Prostate gland (tissue), 2 donors: ENCODE data around the gene PDE4D. TPM values are rescaled to one million over a fixed set of nuclear protein-coding genes. Genes with fewer than 3 reads are reported as not detected.

ENCODE experiments used
- DNase-seq: peaks from one replicate; pipeline ENCODE4 v3.0.0-alpha.2; 2019; ENCODE audit warnings: low spot score
- H3K27ac ChIP-seq, 2 donors: fragments of 200-600 bp; sonication (generic); 2 replicates each; pipeline ENCODE4 v1.5.1; 2017 to 2019
- H3K27me3 ChIP-seq: fragments of 200-600 bp; sonication (generic); replicated peaks from 2 replicates; pipeline ENCODE4 v1.5.1; 2019; ENCODE audit not compliant: insufficient read depth
- H3K36me3 ChIP-seq, 2 donors: fragments of 200-600 bp; sonication (generic); 1 replicate in 1 of 2; 2 replicates in 1 of 2; pipeline versions ENCODE4 v1.5.1 to v1.8.1; 2017 to 2019
- H3K4me1 ChIP-seq: fragments of 200-600 bp; sonication (generic); replicated peaks from 2 replicates; pipeline ENCODE4 v1.5.1; 2019
- H3K4me3 ChIP-seq, 2 donors: fragments of 200-600 bp; sonication (generic); 2 replicates each; pipeline ENCODE4 v1.5.1; 2017 to 2019
- H3K9me3 ChIP-seq: fragments of 200-600 bp; sonication (generic); 2 replicates; pipeline ENCODE4 v1.5.1; 2017
- POLR2A ChIP-seq: fragments of 450-650 bp; IDR thresholded peaks from one replicate; pipeline ENCODE4 v1.6.1; 2016; ENCODE audit warnings: antibody characterized with exemption, mild to moderate bottlenecking
- POLR2AphosphoS5 ChIP-seq: sonication (generic); formaldehyde crosslinking; IDR thresholded peaks from one replicate; pipeline ENCODE4 v1.6.1; 2017; ENCODE audit warnings: antibody characterized with exemption
- WGBS: methylation state at CpG from one replicate; pipeline ENCODE4 v1.1.5; 2018; 5-methylcytosine and 5-hydroxymethylcytosine counted together
- intact Hi-C: fragments of 100-400 bp; cut with DNase I; formaldehyde crosslinking; loops from one replicate; pipeline ENCODE4 v1.14.2; 2022
- total RNA-seq, 2 donors: library from RNA; depleted of rRNA; stranded (reverse); fragments of >200 nt; gene quantifications; one replicate each; pipeline ENCODE4 v1.1.0, GENCODE V29; 2016
- TF ChIP-seq, protein P1 (sequence below), 4 experiments: fragments of 200-600 bp in 2 of 4; fragments of 450-650 bp in 2 of 4; sonication (generic) in 2 of 4; IDR thresholded peaks; 1 replicate in 3 of 4; 2 replicates in 1 of 4; pipeline ENCODE4 v1.5.1; 2016 to 2019; ENCODE audit warnings: antibody characterized with exemption in 4 of 4, mild to moderate bottlenecking in 2 of 4, moderate library complexity in 2 of 4

The PDE4D gene
- total RNA-seq, 2 donors from 2014 or later, result 64.2 to 75.6 TPM

DNA sequence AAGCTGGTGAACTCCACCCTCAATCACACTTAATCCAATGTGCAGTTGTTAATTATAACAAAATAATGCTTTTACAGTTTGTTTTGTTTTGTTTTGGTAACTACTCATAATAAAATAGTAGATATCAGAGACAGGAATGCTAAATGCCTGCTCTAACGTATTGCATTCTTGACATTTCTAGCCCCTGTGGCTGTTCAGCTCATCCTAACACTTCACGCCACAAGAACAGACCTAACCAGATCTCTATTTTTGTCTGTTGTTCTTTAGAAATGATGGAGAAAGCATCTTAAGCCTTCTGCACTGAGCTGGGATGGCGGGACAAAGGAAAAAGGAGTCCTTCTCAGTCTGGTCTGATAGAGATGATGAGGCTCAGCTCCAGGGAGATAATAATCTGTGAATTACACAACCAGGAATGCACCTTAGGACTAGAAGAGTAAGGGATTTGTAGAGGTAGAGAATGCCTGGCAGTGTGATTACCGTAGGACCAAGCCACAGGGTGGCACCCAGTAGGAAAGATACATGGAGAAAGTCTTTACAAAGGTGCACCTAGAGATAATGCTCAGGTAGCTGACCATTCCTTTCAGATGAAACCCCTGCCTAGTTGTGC is 628.8 kb downstream of the PDE4D start:
- Histone ChIP-seq H3K27ac (peak overlapping the region in 1 of 2 donors; percentile 24), H3K9me3 (no peaks in the 10 kb centered on the region), H3K36me3 (no peaks in the 10 kb centered on the region), H3K4me1 (no peaks in the 10 kb centered on the region), H3K27me3 (no peaks in the 10 kb centered on the region), H3K4me3 (no peak overlapping the region)
- DNase-seq, result no peak
- 60% methylated on average over 4 of the region's 4 CpGs for WGBS
- intact Hi-C loops, result loop anchor here (5.0 kb wide), 1 partner anchor 57 kb away; no protein-coding TSS in a partner anchor
- TF ChIP-seq, protein P1, sequence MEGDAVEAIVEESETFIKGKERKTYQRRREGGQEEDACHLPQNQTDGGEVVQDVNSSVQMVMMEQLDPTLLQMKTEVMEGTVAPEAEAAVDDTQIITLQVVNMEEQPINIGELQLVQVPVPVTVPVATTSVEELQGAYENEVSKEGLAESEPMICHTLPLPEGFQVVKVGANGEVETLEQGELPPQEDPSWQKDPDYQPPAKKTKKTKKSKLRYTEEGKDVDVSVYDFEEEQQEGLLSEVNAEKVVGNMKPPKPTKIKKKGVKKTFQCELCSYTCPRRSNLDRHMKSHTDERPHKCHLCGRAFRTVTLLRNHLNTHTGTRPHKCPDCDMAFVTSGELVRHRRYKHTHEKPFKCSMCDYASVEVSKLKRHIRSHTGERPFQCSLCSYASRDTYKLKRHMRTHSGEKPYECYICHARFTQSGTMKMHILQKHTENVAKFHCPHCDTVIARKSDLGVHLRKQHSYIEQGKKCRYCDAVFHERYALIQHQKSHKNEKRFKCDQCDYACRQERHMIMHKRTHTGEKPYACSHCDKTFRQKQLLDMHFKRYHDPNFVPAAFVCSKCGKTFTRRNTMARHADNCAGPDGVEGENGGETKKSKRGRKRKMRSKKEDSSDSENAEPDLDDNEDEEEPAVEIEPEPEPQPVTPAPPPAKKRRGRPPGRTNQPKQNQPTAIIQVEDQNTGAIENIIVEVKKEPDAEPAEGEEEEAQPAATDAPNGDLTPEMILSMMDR (IDR thresholded peaks at IDR 0.05), result no peak
- TF ChIP-seq POLR2A (no peak), POLR2AphosphoS5 (no peak)

GRCh38 chr5:59264013-59264412 is 629.5 kb downstream of the PDE4D start:
- H3K4me1 ChIP-seq, result no peaks in the 10 kb centered on the region

DNA sequence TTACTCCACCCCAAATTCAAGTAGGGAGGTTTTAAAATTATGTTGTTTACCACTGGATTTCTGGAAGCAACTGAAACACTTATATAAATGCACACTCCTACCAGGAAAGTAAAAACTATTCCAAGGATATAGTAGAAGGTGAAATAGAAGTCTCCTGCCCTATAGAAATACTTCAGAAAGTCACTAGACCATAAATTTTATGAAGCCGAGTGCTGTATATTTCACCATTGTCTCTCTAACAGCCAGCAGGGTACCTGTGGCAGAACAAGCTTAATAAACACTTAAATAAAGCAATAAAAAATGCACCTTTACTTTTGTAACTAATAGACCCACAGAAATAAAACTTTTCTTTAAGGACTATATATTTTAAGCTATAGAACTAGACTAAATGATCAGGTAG is 631.6 kb downstream of the PDE4D start:
- Histone ChIP-seq H3K36me3 (no peaks in the 10 kb centered on the region), H3K4me3 (no peak overlapping the region), H3K9me3 (no peaks in the 10 kb centered on the region), H3K27ac (no peak overlapping the region), H3K4me1 (no peaks in the 10 kb centered on the region), H3K27me3 (no peaks in the 10 kb centered on the region)
- no peak for TF ChIP-seq POLR2A
- intact Hi-C loops, result no loop called here
- DNase-seq, result no peak
- WGBS, result 68% methylated on average over 1 of the region's 1 CpG

More at GRCh38 chr5:59264013-59264412, 629.5 kb downstream of the PDE4D start:
- Histone ChIP-seq H3K4me3 (no peak overlapping the region), H3K27me3 (no peaks in the 10 kb centered on the region), H3K27ac (peak overlapping the region in 1 of 2 donors; percentile 2), H3K36me3 (no peaks in the 10 kb centered on the region), H3K9me3 (no peaks in the 10 kb centered on the region)
- WGBS, result 64% methylated on average over 2 of the region's 2 CpGs
- intact Hi-C loops, result no loop called here
- TF ChIP-seq, protein P1 (IDR thresholded peaks at IDR 0.05), result no peak
- TF ChIP-seq POLR2A (no peak), POLR2AphosphoS5 (no peak)
- DNase-seq, result no peak

GRCh38 chr5:59260973-59261372 is 632.6 kb downstream of the PDE4D start:
- no peak for TF ChIP-seq POLR2A
- H3K9me3 ChIP-seq, result no peaks in the 10 kb centered on the region
- no peak overlapping the region for H3K4me3 ChIP-seq
- 87% methylated on average over 1 of the region's 1 CpG for WGBS
- no peaks in the 10 kb centered on the region for H3K27me3 ChIP-seq
- no peaks in the 10 kb centered on the region for H3K4me1 ChIP-seq
- no peak overlapping the region for H3K27ac ChIP-seq
- DNase-seq, result no peak
- intact Hi-C loops, result no loop called here
- no peaks in the 10 kb centered on the region for H3K36me3 ChIP-seq

DNA sequence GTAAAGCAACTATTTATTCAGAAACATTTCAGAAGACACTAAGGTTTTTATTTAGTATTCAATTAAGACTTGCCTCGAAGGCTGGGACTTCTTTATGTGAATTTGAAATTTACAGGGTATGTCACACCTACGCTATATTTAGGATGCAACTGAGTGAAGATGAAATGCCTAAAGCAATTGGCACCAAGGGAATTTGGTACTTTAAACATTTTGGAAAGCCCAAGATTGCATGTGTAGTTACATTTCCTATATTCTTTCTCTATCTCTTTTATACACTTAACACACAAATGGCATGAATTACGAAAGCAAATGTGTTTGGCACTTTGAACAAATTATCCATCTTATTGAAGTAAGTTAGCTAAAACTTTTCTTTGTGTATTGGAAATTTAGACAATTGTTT is 633.3 kb downstream of the PDE4D start:
- 86% methylated on average over 3 of the region's 3 CpGs for WGBS
- H3K4me1 ChIP-seq, result no peaks in the 10 kb centered on the region
- no peak for DNase-seq
- H3K9me3 ChIP-seq, result no peaks in the 10 kb centered on the region
- no peak overlapping the region for H3K4me3 ChIP-seq
- no peak overlapping the region for H3K27ac ChIP-seq
- intact Hi-C loops, result no loop called here
- H3K27me3 ChIP-seq, result no peaks in the 10 kb centered on the region
- H3K36me3 ChIP-seq, result no peaks in the 10 kb centered on the region
- TF ChIP-seq, protein P1 (IDR thresholded peaks at IDR 0.05), result no peak
- TF ChIP-seq POLR2AphosphoS5, result no peak
- no peak for TF ChIP-seq POLR2A

DNA sequence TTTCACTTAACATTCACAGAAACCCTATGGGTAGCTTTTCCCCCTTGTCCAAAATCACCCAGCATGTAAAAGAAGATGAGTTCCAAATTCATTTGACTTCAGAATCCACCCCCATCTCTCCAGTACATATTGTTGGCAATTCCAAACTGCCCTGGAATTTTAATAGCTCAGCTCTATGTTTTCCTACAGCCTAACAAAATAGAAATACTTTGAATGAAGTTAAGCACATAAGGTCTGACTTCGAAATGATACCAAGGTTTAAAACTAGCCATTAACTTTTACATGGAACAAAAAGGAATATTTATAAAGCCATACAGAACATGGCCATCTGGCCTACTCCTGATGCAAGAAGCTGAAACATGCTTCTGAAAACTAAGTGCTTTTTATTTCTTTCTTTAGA is 634.3 kb downstream of the PDE4D start:
- 26% methylated on average over 1 of the region's 1 CpG for WGBS
- TF ChIP-seq, protein P1 (IDR thresholded peaks at IDR 0.05), result no peak
- TF ChIP-seq POLR2A (no peak), POLR2AphosphoS5 (peak; percentile 52)
- Histone ChIP-seq H3K36me3 (no peaks in the 10 kb centered on the region), H3K27ac (no peak overlapping the region), H3K4me3 (no peak overlapping the region), H3K9me3 (no peaks in the 10 kb centered on the region), H3K27me3 (no peaks in the 10 kb centered on the region), H3K4me1 (no peaks in the 10 kb centered on the region)
- no peak for DNase-seq
- intact Hi-C loops, result no loop called here
